ENCODE measurements around the gene CDIPT. TPM values are rescaled to one million over a fixed set of nuclear protein-coding genes. Genes with fewer than 3 reads are reported as not detected.

Gene CDIPT
- total and polyA plus RNA-seq, 2 of the 13 experiments (the other 11 are each of a cell fraction or from before 2014, with no cell fraction given) = 54.9 to 97.5 TPM

DNA sequence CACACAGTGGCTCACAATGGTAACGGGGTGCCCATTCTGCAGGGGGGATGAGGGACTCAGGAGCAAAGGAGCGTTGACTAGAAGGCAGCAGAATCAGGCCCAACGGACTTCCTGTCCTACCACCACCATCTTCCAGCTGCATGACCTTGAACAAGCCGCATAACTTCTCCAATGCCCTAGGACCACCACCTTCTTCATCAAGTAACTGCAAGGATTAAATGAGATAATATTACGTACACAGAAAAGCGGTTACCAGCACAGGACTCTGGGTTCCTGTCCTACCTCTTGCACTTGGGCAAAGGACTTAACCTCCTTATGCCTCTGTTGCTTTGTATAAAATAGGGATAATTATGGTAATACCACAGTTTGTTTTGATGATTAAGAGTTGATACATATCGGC, 41.9 kb upstream of the CDIPT start:
- Histone ChIP-seq H3K9ac (ENCODE audit: insufficient read depth, low read depth, low read length) (no peak overlapping the region), H3K36me3 (replicated peaks in 1 of 2; ENCODE audit: control insufficient read depth in 1 of 2, insufficient read depth in 2 of 2, low read length in 2 of 2) (peaks cover 1 to 10% of the 10 kb centered on the region in 2 experiments; a peak in 2 of 5 replicates), H3K27me3 (ENCODE audit: control insufficient read depth in 1 of 2, insufficient read depth in 2 of 2, low read length in 2 of 2) (no peaks in the 10 kb centered on the region; a peak in 1 of 5 replicates), H2AFZ (ENCODE audit: low read length) (no peak overlapping the region), H3K79me2 (ENCODE audit: insufficient read depth, low read length) (peaks cover 19% of the 10 kb centered on the region), H3K9me3 (ENCODE audit: low read length) (no peaks in the 10 kb centered on the region), H3K4me2 (ENCODE audit: low read depth, low read length) (no peak overlapping the region), H4K20me1 (ENCODE audit: insufficient read depth, low read length) (0 out of 2 replicates have a peak, but pooled peaks cover under 1% of the 10 kb centered on the region), H3K4me3 (replicated peaks in 1 of 3; ENCODE audit: insufficient read depth in 1 of 3, low read depth in 2 of 3, low read length in 3 of 3) (no peak overlapping the region), H3K4me1 (ENCODE audit: insufficient read depth, low read length) (peaks cover 27% of the 10 kb centered on the region), H3K27ac (ENCODE audit: extremely low read length, insufficient read depth, low read length) (no peak overlapping the region)
- no TSS peak for BruUV-seq (replicated peaks)
- DNase-seq (ENCODE audit: low spot score) (no peak), FAIRE-seq (no peak), ATAC-seq (no peak)
- 98% methylated on average over 7 of the region's 7 CpGs for WGBS (ENCODE audit: low lambda C conversion rate)
- ChIA-PET CTCF (ENCODE audit: low intra/inter-chr PET ratio, low total read pairs) (no interaction called here), POLR2A (interaction anchor here (1.4 kb wide), 2 partner anchors 12 to 57 kb away, joined by 3 to 5 read pairs; partner anchors contain the start of gene TMEM219)
- in situ Hi-C loops (cut with HindIII; ENCODE audit: extremely low pct_ligation_motif_present, low pct_unique_long_range_greater_than_20kb) (no loop called here), intact Hi-C loops (cut with micrococcal nuclease; ENCODE audit: unreplicated experiment) (loop anchor here (5.0 kb wide), 1 partner anchor 57 kb away; the partner anchor contains the start of gene TMEM219)
- TF ChIP-seq, protein P1, sequence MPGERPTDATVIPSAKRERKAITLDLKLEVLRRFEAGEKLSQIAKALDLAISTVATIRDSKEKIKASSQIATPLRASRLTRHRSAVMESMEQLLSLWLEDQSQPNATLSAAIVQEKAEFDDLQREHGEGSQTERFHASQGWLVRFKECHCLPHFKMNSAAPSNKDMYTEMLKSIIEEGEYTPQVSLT (CRISPR knock-in tag; IDR thresholded peaks at IDR 0.05; ENCODE audit: borderline replicate concordance, low read depth) = no peak
- TF ChIP-seq, protein P2, sequence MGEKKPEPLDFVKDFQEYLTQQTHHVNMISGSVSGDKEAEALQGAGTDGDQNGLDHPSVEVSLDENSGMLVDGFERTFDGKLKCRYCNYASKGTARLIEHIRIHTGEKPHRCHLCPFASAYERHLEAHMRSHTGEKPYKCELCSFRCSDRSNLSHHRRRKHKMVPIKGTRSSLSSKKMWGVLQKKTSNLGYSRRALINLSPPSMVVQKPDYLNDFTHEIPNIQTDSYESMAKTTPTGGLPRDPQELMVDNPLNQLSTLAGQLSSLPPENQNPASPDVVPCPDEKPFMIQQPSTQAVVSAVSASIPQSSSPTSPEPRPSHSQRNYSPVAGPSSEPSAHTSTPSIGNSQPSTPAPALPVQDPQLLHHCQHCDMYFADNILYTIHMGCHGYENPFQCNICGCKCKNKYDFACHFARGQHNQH (CRISPR knock-in tag; IDR thresholded peaks at IDR 0.05) = no peak
- TF ChIP-seq, protein P3, sequence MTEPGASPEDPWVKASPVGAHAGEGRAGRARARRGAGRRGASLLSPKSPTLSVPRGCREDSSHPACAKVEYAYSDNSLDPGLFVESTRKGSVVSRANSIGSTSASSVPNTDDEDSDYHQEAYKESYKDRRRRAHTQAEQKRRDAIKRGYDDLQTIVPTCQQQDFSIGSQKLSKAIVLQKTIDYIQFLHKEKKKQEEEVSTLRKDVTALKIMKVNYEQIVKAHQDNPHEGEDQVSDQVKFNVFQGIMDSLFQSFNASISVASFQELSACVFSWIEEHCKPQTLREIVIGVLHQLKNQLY (CRISPR knock-in tag; IDR thresholded peaks at IDR 0.05) = no peak
- TF ChIP-seq RBM39 (IDR thresholded peaks at IDR 0.05; ENCODE audit: low read depth, low read length, poor library complexity, severe bottlenecking) = no peak
- TF ChIP-seq HIVEP1 (CRISPR knock-in tag; IDR thresholded peaks at IDR 0.05) = no peak
- TF ChIP-seq, protein P4, sequence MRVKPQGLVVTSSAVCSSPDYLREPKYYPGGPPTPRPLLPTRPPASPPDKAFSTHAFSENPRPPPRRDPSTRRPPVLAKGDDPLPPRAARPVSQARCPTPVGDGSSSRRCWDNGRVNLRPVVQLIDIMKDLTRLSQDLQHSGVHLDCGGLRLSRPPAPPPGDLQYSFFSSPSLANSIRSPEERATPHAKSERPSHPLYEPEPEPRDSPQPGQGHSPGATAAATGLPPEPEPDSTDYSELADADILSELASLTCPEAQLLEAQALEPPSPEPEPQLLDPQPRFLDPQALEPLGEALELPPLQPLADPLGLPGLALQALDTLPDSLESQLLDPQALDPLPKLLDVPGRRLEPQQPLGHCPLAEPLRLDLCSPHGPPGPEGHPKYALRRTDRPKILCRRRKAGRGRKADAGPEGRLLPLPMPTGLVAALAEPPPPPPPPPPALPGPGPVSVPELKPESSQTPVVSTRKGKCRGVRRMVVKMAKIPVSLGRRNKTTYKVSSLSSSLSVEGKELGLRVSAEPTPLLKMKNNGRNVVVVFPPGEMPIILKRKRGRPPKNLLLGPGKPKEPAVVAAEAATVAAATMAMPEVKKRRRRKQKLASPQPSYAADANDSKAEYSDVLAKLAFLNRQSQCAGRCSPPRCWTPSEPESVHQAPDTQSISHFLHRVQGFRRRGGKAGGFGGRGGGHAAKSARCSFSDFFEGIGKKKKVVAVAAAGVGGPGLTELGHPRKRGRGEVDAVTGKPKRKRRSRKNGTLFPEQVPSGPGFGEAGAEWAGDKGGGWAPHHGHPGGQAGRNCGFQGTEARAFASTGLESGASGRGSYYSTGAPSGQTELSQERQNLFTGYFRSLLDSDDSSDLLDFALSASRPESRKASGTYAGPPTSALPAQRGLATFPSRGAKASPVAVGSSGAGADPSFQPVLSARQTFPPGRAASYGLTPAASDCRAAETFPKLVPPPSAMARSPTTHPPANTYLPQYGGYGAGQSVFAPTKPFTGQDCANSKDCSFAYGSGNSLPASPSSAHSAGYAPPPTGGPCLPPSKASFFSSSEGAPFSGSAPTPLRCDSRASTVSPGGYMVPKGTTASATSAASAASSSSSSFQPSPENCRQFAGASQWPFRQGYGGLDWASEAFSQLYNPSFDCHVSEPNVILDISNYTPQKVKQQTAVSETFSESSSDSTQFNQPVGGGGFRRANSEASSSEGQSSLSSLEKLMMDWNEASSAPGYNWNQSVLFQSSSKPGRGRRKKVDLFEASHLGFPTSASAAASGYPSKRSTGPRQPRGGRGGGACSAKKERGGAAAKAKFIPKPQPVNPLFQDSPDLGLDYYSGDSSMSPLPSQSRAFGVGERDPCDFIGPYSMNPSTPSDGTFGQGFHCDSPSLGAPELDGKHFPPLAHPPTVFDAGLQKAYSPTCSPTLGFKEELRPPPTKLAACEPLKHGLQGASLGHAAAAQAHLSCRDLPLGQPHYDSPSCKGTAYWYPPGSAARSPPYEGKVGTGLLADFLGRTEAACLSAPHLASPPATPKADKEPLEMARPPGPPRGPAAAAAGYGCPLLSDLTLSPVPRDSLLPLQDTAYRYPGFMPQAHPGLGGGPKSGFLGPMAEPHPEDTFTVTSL (CRISPR knock-in tag; IDR thresholded peaks at IDR 0.05; ENCODE audit: borderline replicate concordance) = no peak
- TF ChIP-seq NBN (conservative IDR thresholded peaks at IDR 0.05) = no peak
- TF ChIP-seq ZNF709 (CRISPR knock-in tag; IDR thresholded peaks at IDR 0.05) = no peak
- TF ChIP-seq, protein P5, sequence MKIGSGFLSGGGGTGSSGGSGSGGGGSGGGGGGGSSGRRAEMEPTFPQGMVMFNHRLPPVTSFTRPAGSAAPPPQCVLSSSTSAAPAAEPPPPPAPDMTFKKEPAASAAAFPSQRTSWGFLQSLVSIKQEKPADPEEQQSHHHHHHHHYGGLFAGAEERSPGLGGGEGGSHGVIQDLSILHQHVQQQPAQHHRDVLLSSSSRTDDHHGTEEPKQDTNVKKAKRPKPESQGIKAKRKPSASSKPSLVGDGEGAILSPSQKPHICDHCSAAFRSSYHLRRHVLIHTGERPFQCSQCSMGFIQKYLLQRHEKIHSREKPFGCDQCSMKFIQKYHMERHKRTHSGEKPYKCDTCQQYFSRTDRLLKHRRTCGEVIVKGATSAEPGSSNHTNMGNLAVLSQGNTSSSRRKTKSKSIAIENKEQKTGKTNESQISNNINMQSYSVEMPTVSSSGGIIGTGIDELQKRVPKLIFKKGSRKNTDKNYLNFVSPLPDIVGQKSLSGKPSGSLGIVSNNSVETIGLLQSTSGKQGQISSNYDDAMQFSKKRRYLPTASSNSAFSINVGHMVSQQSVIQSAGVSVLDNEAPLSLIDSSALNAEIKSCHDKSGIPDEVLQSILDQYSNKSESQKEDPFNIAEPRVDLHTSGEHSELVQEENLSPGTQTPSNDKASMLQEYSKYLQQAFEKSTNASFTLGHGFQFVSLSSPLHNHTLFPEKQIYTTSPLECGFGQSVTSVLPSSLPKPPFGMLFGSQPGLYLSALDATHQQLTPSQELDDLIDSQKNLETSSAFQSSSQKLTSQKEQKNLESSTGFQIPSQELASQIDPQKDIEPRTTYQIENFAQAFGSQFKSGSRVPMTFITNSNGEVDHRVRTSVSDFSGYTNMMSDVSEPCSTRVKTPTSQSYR (CRISPR knock-in tag; IDR thresholded peaks at IDR 0.05; ENCODE audit: borderline replicate concordance) = no peak
